GM10266 (cell line): ENCODE data around the gene PSMD2.

ENCODE experiments used
- DNase-seq: peaks from one replicate; pipeline ENCODE4 v3.0.0; 2012; ENCODE audit errors: extremely low spot score
- CTCF ChIP-seq: IDR thresholded peaks from 2 replicates; pipeline ENCODE4 v1.5.1; 2012; ENCODE audit warnings: mild to moderate bottlenecking, low read depth; ENCODE audit not compliant: control insufficient read depth, insufficient read depth; ENCODE audit errors: missing control alignments

PSMD2 gene

GRCh38 chr3:184299488-184300377, 692 bp downstream of the PSMD2 start:
- DNase-seq, result no peak
- TF ChIP-seq CTCF, result no peak

DNA sequence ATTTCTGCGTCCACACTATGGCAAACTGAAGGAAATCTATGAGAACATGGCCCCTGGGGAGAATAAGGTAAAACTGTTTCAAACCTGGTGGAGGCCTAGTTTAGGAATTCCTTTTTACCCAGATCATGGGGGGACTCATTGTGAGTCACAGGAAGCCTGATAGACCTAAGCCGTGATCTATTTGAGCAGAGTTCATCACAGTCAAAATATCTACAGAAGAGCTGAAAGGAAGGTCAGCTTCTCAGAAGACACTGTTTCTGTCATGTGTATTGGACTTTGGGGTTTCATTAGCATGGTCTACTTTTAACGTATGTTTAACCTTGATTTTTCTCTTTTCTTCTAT, 1.3 kb downstream of the PSMD2 start:
- no peak for TF ChIP-seq CTCF
- DNase-seq, result no peak

DNA sequence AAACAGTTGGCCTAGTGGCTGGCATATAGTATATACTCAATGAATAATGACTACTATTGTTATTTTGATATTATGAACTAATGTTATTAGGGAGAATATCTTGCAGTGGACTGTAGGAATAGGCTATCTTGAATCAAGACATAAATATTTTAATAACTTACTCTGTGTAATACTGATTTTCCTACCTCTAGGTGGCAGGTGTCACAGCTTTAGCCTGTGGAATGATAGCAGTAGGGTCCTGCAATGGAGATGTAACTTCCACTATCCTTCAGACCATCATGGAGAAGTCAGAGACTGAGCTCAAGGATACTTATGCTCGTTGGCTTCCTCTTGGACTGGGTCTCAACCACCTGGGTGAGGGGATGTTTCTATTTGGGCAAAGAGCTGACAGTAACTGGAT, 6.5 kb downstream of the PSMD2 start:
- no peak for DNase-seq

DNA sequence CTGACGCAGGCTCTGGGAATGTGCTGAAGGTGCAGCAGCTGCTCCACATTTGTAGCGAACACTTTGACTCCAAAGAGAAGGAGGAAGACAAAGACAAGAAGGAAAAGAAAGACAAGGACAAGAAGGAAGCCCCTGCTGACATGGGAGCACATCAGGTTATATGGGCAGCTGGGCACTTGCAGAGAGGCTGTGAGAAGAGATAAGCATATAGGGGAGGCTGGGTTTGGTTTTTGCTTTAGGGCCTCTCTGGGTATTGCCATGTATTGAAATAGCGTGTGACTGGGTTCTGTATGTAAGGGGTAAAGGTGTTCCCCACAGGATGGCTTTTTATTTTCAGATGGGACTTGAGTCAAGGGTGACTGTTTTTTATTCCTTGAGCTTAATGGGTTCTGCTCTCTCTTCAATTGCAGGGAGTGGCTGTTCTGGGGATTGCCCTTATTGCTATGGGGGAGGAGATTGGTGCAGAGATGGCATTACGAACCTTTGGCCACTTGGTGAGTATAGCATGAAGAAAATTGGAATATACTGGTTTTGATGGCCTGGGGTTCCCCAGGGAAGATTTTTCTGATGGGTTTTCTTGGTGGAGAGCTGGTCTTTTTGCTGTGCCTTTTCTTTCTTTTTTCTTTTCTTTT, 7.4 kb downstream of the PSMD2 start:
- no peak for TF ChIP-seq CTCF
- DNase-seq, result no peak

More for the DNA sequence above, 6.5 kb downstream of the PSMD2 start:
- peak; percentile 30 for TF ChIP-seq CTCF

GRCh38 chr3:184307915-184308314, 8.9 kb downstream of the PSMD2 start:
- TF ChIP-seq CTCF, result no peak
- no peak for DNase-seq

DNA sequence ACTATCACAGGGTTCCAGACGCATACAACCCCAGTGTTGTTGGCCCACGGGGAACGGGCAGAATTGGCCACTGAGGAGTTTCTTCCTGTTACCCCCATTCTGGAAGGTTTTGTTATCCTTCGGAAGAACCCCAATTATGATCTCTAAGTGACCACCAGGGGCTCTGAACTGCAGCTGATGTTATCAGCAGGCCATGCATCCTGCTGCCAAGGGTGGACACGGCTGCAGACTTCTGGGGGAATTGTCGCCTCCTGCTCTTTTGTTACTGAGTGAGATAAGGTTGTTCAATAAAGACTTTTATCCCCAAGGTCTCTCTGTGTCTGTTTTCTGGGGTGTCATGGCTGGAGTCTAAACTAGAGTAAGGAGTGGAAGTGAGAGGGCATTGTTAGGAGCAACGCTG, 9.7 kb downstream of the PSMD2 start:
- DNase-seq, result no peak
- TF ChIP-seq CTCF, result no peak

- TF ChIP-seq CTCF, result no peak
- DNase-seq, result no peak
Measured at GRCh38 chr3:184311633-184312032, 12.6 kb downstream of the PSMD2 start.
